ENCODE results near the gene S100A5.

Gene S100A5

GRCh38 chr1:153506386-153506785, 34.3 kb downstream of the S100A5 start:
- DNase-seq, result no peak

- DNase-seq, result no peak
These were observed 35.2 kb downstream of the S100A5 start for GRCh38 chr1:153505576-153505975.

GRCh38 chr1:153503766-153504165, 37.0 kb downstream of the S100A5 start:
- no peak for DNase-seq

- DNase-seq, result no peak
These were observed 42.0 kb downstream of the S100A5 start for GRCh38 chr1:153498746-153499145.

GRCh38 chr1:153495536-153495935, 45.2 kb downstream of the S100A5 start:
- DNase-seq, result no peak

GRCh38 chr1:153494976-153495535, 45.7 kb downstream of the S100A5 start:
- peak; percentile 64 to 80 for DNase-seq

GRCh38 chr1:153493343-153493960, 47.3 kb downstream of the S100A5 start:
- no peak for DNase-seq

GRCh38 chr1:153490272-153491051, 50.3 kb downstream of the S100A5 start:
- DNase-seq, result no peak

- DNase-seq, result no peak
These were observed 52.0 kb downstream of the S100A5 start for GRCh38 chr1:153488731-153489130.

GRCh38 chr1:153487707-153488106, 53.0 kb downstream of the S100A5 start:
- no peak for DNase-seq
